KBM-7 (cell line): ENCODE measurements around the gene TMCC3.
"Not testable (repeated sequence)": the region's sequence is repeated elsewhere in the genome, so short reads cannot be mapped to it uniquely, and the experiment has no call there.

Source experiments
- DNase-seq: peaks from one replicate; pipeline ENCODE4 v3.0.0-alpha.2; 2015
- in situ Hi-C: fragments of 300-500 bp; cut with MboI; formaldehyde crosslinking; loops from 2 replicates; pipeline ENCODE4 v1.14.3; 2020; ENCODE audit warnings: low sequenced_read_pairs, low pct_unique_long_range_greater_than_20kb, mixed read lengths

The TMCC3 gene

DNA sequence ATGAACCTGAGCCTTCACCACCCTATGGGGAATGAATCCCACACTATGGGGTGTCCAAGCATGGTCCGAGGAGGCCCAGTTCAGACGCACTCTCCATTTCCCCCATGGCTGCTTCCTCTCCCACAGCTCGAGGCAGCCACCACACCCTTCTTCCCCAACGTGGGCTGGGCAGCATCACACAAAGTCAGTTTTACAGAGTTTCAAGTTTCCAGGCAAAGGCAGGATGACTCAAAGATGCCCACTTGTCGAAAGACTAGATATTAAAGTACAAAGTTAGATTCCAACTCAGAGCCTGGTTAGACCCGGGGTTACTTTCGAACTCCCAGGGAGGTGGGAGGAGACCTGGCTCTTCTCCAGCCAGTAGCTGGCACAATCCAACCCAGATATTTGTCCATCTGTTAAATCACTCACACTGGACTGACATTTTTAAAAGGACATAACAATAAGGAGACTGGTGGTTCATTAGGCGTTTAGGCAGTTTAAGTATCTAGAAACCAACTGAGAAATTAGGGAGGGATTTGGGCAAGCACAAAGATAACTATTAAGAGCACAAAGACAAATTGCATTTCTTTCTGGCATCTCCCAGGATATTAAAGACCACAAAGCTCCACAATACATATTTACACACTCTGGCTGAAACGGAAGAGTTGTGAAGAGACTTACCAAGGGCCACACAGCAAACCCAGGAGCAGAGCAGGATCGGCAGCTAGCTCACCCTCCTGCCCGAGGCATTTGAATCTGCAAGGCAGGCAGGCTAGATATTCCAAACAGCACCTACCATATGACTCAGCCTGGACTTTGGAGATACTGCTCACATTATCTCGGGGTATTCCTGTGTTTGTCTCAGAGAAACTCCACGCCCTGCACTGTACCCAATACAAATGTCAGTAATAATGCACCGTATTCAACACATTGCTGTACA lies 34.8 kb downstream of the TMCC3 start:
- DNase-seq, result no peak
- in situ Hi-C loops, result no loop called here

DNA sequence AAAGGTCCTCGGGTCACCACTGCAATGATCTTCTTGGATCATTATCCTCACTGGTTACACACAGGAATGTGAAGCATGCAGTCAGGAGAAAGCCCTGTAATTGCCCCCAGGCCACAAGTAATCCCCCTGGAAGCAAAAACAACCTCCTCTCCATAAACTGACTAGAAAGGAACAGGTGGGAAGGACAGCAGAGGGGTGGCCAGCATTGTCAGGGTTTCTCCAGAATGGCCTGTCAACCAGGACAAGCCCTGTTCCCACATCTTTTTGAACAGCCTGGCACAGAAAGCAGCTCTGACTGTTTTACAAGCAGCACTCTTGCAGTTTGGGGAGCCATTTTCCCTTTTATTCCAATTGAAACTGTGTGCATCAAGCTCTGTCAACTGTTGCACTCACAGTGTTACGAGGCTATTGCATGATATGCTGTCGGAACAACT lies 36.1 kb downstream of the TMCC3 start:
- DNase-seq, result no peak
- in situ Hi-C loops, result no loop called here

DNA sequence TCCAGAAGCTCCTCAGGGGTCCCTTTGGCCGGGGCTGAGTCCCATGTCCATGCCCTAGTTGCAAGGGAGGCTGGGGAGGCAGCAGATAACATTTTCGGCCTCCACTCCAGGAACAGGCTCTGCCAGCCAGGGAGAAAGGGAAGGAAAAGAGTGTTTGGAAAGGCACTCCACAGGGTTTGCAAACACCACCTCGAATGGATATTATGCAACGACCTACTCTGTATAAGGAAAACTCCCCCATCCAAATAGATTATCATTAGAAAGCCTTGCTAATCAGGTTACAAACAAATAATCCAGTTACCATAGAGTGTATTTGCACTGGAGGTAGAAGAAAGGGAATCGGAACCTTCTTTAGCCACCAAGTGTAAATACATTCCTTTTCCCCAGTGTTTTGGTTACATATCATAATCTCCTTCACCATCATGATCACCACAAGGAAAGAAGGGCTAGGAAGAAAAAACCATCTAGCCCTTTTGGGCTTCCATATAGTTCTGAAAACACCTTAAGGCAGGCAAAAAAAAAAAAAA lies 40.4 kb downstream of the TMCC3 start:
- DNase-seq, result no peak
- in situ Hi-C loops, result no loop called here

DNA sequence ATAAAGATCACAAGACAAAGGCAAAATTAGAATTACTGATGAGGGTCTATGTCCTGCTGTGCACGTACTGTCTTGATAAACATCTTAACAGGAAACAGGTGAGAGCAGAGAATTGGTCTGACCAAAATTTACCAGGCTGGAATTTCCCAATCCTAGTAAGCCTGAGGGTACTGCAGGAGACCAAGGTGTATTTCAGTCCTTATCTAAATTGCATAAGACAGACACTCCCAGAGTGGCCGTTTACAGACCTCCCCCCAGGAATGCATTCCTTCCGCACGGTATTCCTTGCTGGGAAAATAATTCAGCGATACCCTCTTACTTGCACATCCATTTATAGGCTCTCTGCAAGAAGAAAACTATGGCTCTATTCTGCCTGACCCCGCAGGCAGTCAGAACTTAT lies 43.5 kb downstream of the TMCC3 start:
- DNase-seq, in situ Hi-C loops: not testable (repeated sequence)

DNA sequence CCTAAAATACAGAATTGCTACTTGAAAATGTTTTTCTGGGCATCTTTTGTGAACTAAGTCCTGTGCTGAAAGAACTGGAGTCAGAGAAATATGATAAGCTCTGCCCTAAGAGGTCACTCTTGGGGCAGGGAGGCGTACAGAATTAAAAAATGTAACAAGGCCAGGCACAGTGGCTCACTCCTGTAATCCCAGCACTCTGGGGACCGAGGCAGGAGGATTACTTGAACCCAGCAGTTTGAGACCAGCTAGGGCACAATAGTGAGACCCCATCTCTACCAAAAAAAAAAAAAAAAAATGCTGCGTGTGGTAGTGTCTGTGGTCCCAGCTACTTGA lies 46.0 kb downstream of the TMCC3 start:
- in situ Hi-C loops, result no loop called here
- DNase-seq, result no peak

DNA sequence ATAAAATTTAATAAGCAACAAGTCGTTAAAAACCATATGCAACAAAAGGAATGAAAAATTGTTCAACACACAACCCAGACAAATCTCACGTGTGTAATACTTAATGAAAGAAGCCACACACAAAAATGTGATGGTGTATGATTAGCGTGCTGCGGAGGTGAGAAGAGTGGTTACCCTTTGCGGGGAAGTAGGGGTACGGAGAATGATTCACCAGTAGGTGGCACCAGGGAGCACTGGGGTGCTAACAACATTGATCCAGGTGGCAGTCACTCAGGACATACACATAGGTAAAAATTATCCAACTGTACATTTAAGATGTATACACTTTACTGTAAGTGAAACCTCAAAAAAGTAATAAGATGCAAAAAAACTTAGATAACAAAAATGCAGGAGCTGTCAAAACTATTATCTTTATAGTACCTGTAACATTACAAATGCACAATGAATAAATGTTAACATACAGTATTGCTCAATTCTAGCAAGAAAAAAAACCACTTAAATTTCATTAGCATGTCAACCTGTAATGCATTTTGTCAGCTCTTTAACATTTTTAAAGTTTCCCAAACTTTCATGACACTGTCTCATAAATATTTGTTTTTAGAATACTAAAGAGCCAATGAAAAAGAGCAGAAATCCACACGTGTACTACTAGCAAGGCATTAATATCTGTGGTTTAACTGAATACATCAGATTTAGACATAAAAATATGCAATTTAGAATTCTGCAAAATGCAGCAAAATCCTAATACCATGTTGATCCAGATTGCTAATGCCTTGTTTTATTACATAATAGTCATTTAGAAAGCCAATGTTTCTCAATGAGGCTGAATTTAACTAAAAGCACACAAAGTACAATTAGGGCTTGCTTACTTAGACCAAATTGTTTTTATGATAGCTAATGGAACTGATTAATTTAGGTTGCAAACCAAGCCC lies 46.7 kb downstream of the TMCC3 start:
- in situ Hi-C loops, result no loop called here
- peak; percentile 47 for DNase-seq

DNA sequence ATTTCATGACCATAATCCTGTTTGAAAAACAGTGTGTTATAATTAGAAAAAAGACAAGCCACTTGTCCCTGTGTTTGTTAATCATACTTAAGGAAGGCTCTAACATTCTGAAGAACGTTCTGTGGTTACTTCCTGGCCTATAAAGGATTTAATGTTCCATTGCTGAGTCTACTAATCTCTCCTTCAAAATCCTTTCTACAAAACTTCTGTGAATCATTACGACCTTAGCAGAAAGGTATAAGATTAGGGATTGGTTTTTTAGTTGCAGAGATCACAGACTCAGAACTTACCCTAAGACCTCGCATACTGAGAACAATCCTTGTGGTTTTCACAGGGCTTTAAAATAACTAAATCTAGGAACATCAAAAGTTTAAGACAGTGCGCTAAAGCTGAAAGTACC lies 48.3 kb downstream of the TMCC3 start:
- in situ Hi-C loops, result no loop called here
- no peak for DNase-seq

DNA sequence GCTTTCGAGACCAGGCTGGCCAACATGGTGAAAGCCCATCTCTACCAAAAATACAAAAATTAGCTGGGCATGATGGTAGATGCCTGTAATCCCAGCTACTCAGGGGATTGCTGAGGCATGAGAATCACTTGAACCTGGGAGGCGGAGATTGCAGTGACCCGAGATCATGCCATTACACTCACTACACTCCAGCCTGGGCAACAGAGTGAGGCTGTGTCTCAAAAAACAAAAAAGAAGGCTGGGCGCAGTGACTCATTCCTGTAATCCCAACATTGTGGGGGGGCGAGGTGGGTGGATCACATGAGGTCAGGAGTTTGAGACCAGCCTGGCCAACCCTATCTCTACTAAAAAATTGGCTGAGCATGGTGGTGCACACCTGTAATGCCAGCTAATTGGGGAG lies 49.0 kb downstream of the TMCC3 start:
- in situ Hi-C loops, DNase-seq: not testable (repeated sequence)

DNA sequence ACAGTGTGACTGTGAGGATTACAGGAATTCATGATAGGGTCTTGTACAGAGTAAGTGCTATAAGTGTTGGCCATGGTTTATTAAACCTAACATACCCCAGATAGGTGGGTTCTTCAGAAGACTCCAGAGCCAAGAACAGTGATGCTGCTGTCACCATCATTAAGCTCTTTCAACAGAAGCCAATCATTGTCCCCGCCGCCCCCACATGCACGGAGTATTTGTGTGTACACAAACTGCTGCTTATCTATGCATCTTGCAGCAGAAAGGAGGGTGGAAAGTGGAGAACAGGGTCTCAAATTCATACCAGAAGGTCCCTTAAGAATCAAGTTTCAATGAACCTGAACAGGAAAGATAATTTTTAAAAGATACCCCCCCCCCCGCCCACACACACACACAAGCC lies 51.2 kb downstream of the TMCC3 start:
- no peak for DNase-seq
- in situ Hi-C loops, result no loop called here

DNA sequence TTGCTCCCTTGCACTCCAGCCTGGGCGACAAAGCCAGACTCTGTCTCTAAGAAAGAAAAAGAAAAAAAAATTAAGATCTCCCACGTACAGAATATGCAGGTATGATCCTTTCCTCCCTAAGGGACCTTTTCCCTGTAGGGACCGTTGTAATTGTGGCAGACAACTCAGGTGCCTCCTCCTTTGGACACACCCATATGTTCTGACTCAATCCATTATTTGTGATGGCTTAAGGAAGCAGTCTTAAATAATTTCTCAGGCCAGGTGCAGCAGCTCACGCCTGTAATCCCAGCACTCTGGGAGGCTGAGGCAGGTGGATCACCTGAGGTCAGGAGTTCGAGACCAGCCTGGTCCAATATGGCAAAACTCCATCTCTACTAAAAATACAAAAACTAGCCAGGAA lies 53.1 kb downstream of the TMCC3 start:
- DNase-seq, result no peak
- in situ Hi-C loops, result no loop called here

DNA sequence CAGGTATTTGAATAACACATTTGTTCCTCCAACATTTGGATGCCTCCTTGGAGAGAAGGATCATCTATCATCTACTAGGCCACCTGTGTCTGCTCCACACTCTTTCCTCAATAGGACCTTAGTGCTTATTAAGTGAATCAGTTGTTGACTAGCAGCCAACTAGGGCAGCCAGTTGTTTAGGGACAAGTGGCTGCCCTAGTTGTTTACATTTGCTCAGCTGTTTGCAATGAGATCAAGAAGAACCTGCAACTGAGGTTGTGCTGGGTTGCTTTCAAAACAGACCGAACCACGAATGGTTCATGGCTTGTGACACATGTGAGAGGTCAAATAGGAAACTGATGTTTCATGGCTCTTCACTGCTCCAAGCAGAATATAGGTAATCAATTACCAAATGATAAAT lies 53.8 kb downstream of the TMCC3 start:
- no peak for DNase-seq
- in situ Hi-C loops, result no loop called here

DNA sequence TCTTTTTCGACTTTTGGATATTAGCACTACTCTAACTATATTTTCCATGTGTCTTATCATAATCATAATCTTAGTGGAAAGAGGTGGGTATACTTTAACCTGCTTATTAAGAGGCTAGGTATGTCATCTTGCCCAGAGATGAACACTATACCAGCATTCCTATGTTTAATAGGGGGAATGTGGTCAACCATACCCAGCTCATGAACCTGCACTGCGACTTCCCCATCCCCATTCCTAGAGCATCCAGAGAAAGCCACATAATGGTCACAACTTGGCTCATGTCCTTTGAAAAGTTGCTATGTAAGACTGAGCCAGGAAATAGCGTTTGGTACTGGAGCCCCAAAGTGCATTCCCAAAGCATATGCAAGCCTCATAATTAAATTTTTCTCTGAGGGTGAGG lies 55.2 kb downstream of the TMCC3 start:
- in situ Hi-C loops, result no loop called here
- DNase-seq, result no peak

DNA sequence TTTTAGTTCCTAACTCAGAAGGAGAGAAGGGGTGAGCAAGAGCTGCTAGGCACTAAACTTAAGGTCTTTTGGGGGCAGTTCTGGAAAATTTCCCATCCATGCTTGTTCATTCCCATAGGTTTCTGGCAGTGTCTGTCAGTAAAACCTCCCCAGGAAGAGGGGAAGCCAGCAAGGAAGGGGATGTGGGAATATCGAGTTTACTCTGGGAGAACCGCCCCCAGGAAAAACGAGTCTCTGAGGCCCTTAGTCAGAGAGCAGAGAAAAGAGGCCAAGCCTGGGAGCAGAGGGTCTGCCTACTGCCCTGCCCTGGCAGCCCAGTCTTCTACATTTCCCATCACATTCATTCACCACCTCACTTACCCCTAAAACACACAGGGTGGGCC lies 55.9 kb downstream of the TMCC3 start:
- no peak for DNase-seq
- in situ Hi-C loops, result no loop called here

DNA sequence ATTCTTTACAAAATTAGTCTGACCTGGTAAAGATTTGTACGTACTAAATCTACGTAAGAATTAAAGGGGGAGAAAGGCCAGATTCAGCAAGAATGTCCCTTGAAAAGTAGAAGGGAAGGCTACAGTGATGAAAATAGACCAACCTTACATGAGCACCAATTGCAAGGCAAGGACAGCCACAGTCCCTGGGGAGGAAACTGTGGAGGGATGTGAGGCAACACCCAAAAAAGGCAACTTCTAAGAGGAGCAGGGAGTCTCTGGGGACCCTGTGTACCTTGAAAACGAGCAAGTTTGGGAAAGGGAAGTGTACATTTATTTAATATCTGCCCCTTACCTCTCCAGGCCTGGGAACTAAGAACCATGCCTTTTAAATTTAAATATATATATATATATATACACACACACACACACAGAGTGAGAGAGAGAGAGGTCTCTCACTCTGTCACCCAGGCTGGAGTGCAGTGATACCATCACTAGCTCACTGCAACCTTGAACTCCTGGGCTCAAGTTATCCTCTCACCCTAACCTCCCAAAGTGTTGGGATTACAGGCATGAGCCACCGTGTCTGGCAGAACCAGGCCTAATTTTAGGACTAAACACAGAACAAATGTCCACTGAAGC lies 56.4 kb downstream of the TMCC3 start:
- in situ Hi-C loops, result no loop called here

DNA sequence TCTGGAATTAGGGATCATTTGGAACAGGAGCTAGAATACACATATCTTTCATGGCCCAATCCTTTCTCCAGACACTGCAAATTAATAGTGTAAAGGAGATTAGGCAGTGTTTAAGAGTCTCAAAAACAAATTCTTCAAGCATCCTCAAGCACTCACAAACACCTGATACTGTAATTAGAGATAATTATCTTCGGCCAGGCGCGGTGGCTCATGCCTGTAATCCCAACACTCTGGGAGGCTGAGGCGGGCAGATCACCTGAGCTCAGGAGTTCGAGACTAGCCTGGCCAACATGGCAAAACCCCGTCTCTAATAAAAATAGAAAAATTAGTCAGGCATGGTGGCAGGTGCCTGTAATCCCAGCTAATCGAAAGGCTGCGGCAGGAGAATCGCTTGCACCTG lies 57.6 kb downstream of the TMCC3 start:
- in situ Hi-C loops, DNase-seq: not testable (repeated sequence)

More for the DNA sequence above, 56.4 kb downstream of the TMCC3 start:
- no peak for DNase-seq

DNA sequence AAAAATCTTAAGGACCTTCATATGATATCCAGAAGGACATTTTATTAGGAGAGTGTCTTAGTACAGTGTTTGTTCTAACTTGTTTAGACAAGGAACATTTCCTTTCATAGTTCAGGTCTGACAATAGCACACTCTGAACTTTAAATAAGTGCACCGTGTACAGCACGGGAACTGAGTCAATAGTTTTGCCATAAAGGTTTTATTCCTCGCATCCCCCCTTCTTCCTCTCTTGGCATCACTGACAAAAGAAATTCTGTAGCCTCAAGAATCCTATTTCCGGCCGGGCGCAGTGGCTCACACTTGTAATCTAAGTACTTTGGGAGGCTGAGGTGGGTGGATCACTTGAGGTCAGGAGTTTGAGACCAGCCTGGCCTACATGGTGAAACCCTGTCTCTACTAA lies 58.3 kb downstream of the TMCC3 start:
- in situ Hi-C loops, result no loop called here
- DNase-seq, result no peak

DNA sequence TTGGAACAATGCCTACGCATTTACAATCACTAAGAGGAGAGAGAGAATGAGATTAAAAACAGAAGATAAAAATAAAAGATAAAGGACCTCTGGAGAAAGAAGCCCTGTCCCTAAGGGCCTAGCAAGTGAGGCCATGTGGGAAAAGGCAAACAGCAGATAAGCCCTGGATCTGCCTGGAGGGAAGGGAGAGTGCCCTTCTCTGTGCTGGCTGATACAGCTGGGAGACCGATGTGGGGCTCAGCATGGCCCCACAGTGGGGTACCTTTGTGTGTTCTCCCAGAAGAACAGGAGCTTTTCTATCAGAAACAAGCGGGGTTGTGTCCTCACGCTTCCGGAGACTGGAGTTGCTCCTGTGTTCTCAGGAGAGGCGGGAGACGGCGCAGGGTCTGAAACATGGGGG lies 59.9 kb downstream of the TMCC3 start:
- in situ Hi-C loops, result no loop called here
- no peak for DNase-seq

DNA sequence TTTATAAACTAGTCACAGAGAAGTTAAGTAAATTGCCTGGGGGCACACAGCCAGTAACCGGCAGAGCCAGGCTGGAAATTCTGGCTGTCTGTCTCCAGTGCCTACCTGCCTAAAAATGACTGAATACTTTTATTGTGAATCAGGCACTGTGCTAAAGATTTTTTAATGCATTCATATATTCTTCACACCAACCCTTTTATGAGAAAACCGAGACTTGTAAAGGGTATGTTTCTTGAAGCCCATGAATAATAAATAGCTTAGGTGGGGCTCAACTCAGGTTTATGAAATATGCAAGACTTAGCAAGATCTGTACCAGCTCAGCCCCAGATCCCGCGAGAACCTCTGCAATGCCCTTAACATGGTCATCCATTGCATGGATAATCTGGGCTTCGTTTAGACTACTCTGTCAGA lies 60.8 kb downstream of the TMCC3 start:
- DNase-seq, result no peak
- in situ Hi-C loops, result no loop called here

DNA sequence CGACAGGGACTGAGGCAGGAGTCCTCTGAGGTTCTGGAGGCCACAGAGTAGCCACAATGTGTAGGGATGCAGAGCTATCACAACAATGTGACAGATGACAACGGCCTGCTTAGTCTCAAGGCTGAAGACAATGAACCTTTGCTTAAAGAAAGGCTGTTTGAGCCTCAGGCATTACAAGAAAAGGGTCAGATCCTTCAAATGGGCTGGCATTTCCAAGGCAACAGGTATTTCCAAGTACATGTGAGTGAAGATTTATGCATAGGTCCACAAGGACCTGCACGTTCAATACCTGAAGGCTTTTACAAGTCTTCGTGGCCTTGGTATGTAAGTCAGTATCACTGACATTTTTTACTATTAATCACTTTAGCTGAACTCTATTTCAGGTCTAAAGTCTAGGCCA lies 62.0 kb downstream of the TMCC3 start:
- in situ Hi-C loops, result no loop called here
- DNase-seq, result no peak
